ENCODE measurements around the gene MED8. TPM values are rescaled to one million over a fixed set of nuclear protein-coding genes. Genes with fewer than 3 reads are reported as not detected.

MED8 gene
- total and polyA plus RNA-seq, 2 of the 13 experiments (the other 11 are each of a cell fraction or from before 2014, with no cell fraction given), result 16.9 to 77.4 TPM

DNA sequence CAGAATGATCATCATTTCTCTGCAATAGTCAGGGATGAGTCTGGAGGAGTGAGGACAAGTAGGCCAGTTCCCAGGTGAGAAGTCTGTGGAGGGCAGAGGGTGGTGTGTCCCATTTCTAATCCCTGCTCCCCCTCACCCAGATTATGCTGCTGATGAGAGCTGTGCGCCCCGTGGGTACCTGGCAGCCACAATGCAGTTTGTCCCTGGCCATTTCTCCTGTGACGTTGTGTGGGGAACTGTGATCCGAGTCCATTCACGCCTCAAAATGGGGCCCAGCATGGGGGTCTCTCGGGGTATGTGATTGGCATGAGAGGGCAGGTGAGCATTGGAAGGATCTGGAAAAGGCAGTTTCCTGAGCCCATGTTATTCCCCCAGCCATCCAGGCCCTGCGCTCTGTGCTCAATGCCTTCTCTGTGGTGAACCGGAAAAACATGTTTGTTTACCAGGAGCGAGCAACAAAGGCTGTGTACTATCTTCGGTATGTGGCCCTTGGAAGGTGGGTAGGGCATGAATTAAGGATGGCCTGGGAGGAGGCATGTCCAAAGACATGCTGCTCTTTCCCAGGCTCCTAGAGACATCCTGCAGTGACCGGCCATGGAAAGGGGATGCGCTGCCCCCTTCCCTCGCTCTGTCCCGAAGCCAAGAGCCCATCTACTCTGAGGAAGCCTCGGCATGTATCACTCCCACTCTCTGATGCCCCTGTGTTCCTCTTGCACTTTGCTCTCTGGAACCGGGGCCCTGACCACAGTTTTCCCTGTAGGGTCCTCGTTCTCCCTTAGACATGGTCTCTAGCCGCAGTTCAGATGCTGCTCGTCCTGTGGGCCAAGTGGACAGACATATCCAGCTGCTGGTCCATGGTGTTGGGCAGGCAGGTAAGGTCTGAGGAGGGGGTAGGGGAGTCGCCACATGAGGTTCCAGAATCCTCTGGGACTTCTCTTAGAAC, 47.7 kb upstream of the MED8 start (continued):
- TF ChIP-seq ISL2 (CRISPR knock-in tag; IDR thresholded peaks at IDR 0.05), result no peak
- TF ChIP-seq, protein P1, sequence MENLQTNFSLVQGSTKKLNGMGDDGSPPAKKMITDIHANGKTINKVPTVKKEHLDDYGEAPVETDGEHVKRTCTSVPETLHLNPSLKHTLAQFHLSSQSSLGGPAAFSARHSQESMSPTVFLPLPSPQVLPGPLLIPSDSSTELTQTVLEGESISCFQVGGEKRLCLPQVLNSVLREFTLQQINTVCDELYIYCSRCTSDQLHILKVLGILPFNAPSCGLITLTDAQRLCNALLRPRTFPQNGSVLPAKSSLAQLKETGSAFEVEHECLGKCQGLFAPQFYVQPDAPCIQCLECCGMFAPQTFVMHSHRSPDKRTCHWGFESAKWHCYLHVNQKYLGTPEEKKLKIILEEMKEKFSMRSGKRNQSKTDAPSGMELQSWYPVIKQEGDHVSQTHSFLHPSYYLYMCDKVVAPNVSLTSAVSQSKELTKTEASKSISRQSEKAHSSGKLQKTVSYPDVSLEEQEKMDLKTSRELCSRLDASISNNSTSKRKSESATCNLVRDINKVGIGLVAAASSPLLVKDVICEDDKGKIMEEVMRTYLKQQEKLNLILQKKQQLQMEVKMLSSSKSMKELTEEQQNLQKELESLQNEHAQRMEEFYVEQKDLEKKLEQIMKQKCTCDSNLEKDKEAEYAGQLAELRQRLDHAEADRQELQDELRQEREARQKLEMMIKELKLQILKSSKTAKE (CRISPR knock-in tag; IDR thresholded peaks at IDR 0.05; ENCODE audit: borderline replicate concordance), result no peak

DNA sequence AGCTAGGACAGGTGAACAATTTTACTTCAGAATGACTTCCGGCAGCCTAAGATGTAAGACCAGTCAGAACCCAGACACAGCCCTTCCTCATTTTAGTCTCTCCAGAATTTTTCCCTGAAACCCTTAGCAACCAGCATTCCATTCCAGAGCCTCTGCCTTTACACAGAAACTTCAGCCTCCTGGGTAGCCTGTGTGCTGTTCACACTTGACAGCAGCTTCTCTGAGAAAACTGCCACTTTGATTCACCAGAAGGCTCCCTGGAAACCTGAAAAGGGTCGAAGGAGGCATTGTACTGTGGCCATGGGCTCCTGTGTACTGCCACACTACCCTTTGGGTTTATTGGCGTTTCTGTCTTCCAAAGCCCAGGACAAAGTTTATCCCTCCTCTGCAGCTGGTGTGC, 46.8 kb upstream of the MED8 start:
- H3K4me1 ChIP-seq (ENCODE audit: insufficient read depth, low read length), result no peaks in the 10 kb centered on the region
- no peak overlapping the region for H2AFZ ChIP-seq (ENCODE audit: low read length)
- no peak for DNase-seq (ENCODE audit: low spot score)
- no peak overlapping the region for H3K9ac ChIP-seq (ENCODE audit: insufficient read depth, low read depth, low read length)
- intact Hi-C loops (cut with micrococcal nuclease; ENCODE audit: unreplicated experiment) (no loop called here), in situ Hi-C loops (cut with HindIII; ENCODE audit: extremely low pct_ligation_motif_present, low pct_unique_long_range_greater_than_20kb) (no loop called here)
- CTCF ChIA-PET (ENCODE audit: low intra/inter-chr PET ratio, low total read pairs), result no interaction called here
- H3K79me2 ChIP-seq (ENCODE audit: insufficient read depth, low read length), result no peaks in the 10 kb centered on the region
- FAIRE-seq, result no peak
- no peaks in the 10 kb centered on the region for H3K9me3 ChIP-seq (ENCODE audit: low read length)
- TF ChIP-seq ZNF17 (CRISPR knock-in tag; IDR thresholded peaks at IDR 0.05), result no peak
- no peak for TF ChIP-seq POLR2AphosphoS2 (IDR thresholded peaks at IDR 0.05; ENCODE audit: low read depth, low read length)
- TF ChIP-seq, protein P2, sequence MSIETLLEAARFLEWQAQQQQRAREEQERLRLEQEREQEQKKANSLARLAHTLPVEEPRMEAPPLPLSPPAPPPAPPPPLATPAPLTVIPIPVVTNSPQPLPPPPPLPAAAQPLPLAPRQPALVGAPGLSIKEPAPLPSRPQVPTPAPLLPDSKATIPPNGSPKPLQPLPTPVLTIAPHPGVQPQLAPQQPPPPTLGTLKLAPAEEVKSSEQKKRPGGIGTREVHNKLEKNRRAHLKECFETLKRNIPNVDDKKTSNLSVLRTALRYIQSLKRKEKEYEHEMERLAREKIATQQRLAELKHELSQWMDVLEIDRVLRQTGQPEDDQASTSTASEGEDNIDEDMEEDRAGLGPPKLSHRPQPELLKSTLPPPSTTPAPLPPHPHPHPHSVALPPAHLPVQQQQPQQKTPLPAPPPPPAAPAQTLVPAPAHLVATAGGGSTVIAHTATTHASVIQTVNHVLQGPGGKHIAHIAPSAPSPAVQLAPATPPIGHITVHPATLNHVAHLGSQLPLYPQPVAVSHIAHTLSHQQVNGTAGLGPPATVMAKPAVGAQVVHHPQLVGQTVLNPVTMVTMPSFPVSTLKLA (IDR thresholded peaks at IDR 0.05), result no peak
- TF ChIP-seq TEAD3 (CRISPR knock-in tag; optimal IDR thresholded peaks at IDR 0.05; ENCODE audit: borderline replicate concordance), result no peak
- TF ChIP-seq NFIC (IDR thresholded peaks at IDR 0.05; ENCODE audit: low read length), result no peak
- TF ChIP-seq DR1 (CRISPR knock-in tag; IDR thresholded peaks at IDR 0.05), result no peak
- TF ChIP-seq, protein P3, sequence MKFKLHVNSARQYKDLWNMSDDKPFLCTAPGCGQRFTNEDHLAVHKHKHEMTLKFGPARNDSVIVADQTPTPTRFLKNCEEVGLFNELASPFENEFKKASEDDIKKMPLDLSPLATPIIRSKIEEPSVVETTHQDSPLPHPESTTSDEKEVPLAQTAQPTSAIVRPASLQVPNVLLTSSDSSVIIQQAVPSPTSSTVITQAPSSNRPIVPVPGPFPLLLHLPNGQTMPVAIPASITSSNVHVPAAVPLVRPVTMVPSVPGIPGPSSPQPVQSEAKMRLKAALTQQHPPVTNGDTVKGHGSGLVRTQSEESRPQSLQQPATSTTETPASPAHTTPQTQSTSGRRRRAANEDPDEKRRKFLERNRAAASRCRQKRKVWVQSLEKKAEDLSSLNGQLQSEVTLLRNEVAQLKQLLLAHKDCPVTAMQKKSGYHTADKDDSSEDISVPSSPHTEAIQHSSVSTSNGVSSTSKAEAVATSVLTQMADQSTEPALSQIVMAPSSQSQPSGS (CRISPR knock-in tag; IDR thresholded peaks at IDR 0.05), result no peak
- no peak for TF ChIP-seq NBN (conservative IDR thresholded peaks at IDR 0.05)
- TF ChIP-seq ZNF629 (CRISPR knock-in tag; conservative IDR thresholded peaks at IDR 0.05), result no peak
- TF ChIP-seq HHEX (CRISPR knock-in tag; IDR thresholded peaks at IDR 0.05), result no peak
- H3K27ac ChIP-seq (ENCODE audit: extremely low read length, insufficient read depth, low read length), result no peak overlapping the region
- 93% methylated on average over 3 of the region's 3 CpGs for WGBS (ENCODE audit: low lambda C conversion rate)
- no peaks in the 10 kb centered on the region for H3K27me3 ChIP-seq (ENCODE audit: control insufficient read depth in 1 of 2, insufficient read depth in 2 of 2, low read length in 2 of 2)
- ATAC-seq, result no peak
- peaks cover 13 to 38% of the 10 kb centered on the region in 2 experiments; a peak in 4 of 5 replicates for H3K36me3 ChIP-seq (replicated peaks in 1 of 2; ENCODE audit: control insufficient read depth in 1 of 2, insufficient read depth in 2 of 2, low read length in 2 of 2)
- no TSS peak for BruUV-seq (replicated peaks)
- H3K4me3 ChIP-seq (replicated peaks in 1 of 3; ENCODE audit: insufficient read depth in 1 of 3, low read depth in 2 of 3, low read length in 3 of 3), result no peak overlapping the region
- H3K4me2 ChIP-seq (ENCODE audit: low read depth, low read length), result no peak overlapping the region
- POLR2A ChIA-PET, result no interaction called here
- no peaks in the 10 kb centered on the region for H4K20me1 ChIP-seq (ENCODE audit: insufficient read depth, low read length)

Measured in HepG2 (cell line).